NK-92 treated with Interleukin-12 subunit alpha and Interleukin-12 subunit beta, amount 100 ng/mL, for 24 hours (cell line): ENCODE results near the gene SLPI.

ENCODE experiments used
- DNase-seq: peaks from one replicate; lab custom pipeline; 2025; lab: John Stamatoyannopoulos, UW

SLPI gene

DNA sequence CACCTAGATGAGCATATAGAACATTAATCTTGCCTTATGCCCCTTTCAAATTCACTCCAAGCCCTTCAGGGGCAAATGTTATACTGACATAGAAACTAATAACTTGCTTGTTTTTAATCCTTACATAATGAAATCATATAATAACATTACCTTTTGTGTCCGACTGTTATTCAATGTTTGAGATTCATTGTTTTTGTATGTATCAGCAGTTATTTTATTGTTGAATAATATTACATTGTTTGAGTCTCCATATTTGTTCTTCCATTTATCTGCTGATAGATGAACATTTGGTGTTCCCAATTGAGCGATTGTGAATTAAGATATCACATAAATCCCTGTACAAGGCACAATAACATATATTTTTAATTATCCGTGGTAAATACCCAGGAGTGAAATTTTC, 41.5 kb downstream of the SLPI start:
- DNase-seq: no peak

GRCh38 chr20:45211569-45212474, 42.5 kb downstream of the SLPI start:
- no peak for DNase-seq

DNA sequence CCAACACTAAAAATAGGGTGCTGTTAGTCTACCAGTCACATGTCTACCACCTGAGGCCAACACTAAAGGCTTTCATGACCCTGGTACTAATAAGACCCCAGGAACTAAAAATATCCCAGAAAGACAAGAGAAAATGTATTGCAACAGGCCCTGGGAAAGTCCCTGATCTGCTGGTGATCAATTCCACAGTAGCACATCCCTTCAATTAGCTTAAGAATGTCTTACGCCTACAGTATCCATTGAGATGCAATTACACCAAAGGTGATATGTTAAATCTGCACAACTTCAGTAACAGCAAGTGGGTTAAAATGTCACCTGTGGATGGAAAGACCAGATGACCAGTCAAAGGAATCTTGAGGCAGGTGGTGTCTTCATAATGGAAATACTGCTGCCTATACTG, 44.4 kb downstream of the SLPI start:
- DNase-seq: no peak

DNA sequence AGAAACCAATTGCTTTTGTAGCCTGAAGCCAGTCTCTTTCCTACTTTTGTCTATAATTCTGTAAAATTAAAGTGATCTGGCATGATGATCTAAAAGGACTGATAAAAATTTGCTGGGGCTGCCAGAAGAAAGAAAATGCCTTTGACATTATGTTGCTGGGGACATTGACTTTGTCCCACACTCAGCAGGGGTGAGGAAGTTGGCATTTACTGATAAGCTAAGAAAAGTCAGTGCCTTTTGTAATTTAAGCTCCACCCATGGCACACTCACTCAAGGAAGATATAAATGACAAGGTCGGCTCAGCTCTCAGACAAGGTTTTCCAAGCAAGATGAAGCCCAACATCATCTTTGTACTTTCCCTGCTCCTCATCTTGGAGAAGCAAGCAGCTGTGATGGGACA, 47.6 kb downstream of the SLPI start, which contains the start of gene SEMG1:
Gene SEMG1, plus strand, starts transcription at position 309 of the 400 bp plus-strand sequence. Its CDS starts 21 bp downstream, at position 330.
- no peak for DNase-seq
